ENCODE measurements around the gene RETN.

- TF ChIP-seq POLR2A (IDR thresholded peaks at IDR 0.05) (no peak), CTCF (IDR thresholded peaks at IDR 0.05 in 8 of 11, conservative IDR thresholded peaks at IDR 0.05 in 3 of 11) (no peak)
These were observed 46.8 kb downstream of the RETN start for GRCh38 chr19:7715671-7716070.

Measured in spleen (tissue), 7 donors.